Measurements from ENCODE around the gene STUB1.

- TF ChIP-seq CTCF (IDR thresholded peaks at IDR 0.05; ENCODE audit: insufficient read depth, low read length) (no peak), SPI1 (IDR thresholded peaks at IDR 0.05; ENCODE audit: borderline replicate concordance, low read depth) (no peak), POLR2AphosphoS5 (IDR thresholded peaks at IDR 0.05; ENCODE audit: low read depth) (no peak), REST (IDR thresholded peaks at IDR 0.05; ENCODE audit: insufficient replicate concordance, low read depth) (no peak), GABPA (IDR thresholded peaks at IDR 0.05; ENCODE audit: low read depth) (no peak)
Measured at GRCh38 chr16:659618-660017, 20.6 kb upstream of the STUB1 start.
